ENCODE measurements around the gene NAV2. TPM values are rescaled to one million over a fixed set of nuclear protein-coding genes. Genes with fewer than 3 reads are reported as not detected.
A peak's percentile ranks its signal among the peaks of the same experiment; 100 is the strongest.

NAV2 gene
- total and polyA plus RNA-seq, 11 donors, result 7.6 to 46.5 (median 20.2) TPM

DNA sequence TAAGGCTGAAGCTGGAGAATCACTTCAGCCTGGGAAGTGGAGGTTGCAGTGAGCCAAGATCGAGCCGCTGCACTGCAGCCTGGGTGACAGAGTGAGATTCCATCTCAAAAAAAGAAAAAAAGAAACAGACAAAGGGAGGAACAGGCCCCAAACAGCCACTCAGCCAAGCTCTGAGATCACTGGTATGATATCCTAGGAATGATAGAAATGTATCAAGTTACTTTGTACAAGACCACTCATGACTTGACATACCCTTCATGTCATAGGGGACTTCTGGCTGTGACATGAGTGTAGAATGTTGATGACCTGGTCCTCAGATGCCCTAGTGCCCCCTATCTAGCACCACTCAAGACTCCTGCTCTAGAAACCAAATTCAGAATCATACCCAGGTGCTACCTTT, 216.5 kb downstream of the NAV2 start:
- no peaks in the 10 kb centered on the region for H3K27me3 ChIP-seq
- no peak for ATAC-seq
- H3K9me3 ChIP-seq, result no peaks in the 10 kb centered on the region
- peaks cover 0 to 16% (median 1%) of the 10 kb centered on the region in 12 donors for H3K4me1 ChIP-seq
- DNase-seq, result no peak
- no peak for TF ChIP-seq POLR2A (IDR thresholded peaks at IDR 0.05)
- TF ChIP-seq, protein P1, sequence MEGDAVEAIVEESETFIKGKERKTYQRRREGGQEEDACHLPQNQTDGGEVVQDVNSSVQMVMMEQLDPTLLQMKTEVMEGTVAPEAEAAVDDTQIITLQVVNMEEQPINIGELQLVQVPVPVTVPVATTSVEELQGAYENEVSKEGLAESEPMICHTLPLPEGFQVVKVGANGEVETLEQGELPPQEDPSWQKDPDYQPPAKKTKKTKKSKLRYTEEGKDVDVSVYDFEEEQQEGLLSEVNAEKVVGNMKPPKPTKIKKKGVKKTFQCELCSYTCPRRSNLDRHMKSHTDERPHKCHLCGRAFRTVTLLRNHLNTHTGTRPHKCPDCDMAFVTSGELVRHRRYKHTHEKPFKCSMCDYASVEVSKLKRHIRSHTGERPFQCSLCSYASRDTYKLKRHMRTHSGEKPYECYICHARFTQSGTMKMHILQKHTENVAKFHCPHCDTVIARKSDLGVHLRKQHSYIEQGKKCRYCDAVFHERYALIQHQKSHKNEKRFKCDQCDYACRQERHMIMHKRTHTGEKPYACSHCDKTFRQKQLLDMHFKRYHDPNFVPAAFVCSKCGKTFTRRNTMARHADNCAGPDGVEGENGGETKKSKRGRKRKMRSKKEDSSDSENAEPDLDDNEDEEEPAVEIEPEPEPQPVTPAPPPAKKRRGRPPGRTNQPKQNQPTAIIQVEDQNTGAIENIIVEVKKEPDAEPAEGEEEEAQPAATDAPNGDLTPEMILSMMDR (IDR thresholded peaks at IDR 0.05), result no peak
- intact Hi-C loops (cut with DNase I), result no loop called here
- WGBS, 4 donors, result 79 to 91% (median 83%) methylated on average over 2 of the region's 2 CpGs
- H3K27ac ChIP-seq, result peak overlapping the region in 1 of 12 donors; percentile 67
- H3K36me3 ChIP-seq, result peaks cover 0 to 12% (median 10%) of the 10 kb centered on the region in 9 donors
- H3K4me3 ChIP-seq, result no peak overlapping the region

DNA sequence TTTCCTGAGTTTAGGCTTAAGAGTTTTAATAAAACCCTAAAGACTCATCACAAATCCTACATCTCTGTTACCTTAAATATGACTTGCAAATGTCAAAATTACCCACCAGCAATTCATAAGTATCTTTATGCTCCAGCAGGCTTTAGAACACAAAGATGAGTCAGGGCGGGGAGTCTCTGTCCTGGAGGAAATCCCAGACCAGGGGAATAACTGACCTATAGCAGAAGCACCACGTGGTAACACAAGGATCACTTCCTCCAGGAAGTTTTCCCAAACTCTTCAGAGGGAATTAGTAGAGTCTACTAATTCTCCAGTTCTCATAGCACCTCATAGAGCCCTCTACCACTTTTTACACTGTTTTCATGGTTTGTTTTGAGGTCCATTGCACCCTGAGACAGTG, 217.0 kb downstream of the NAV2 start:
- Histone ChIP-seq H3K36me3 (peaks cover 0 to 17% (median 14%) of the 10 kb centered on the region in 9 donors), H3K4me3 (no peak overlapping the region), H3K4me1 (peaks cover 0 to 16% (median 1%) of the 10 kb centered on the region in 12 donors), H3K27me3 (no peaks in the 10 kb centered on the region), H3K27ac (peak overlapping the region in 1 of 12 donors; percentile 67), H3K9me3 (no peaks in the 10 kb centered on the region)
- intact Hi-C loops (cut with DNase I), result no loop called here
- ATAC-seq, result no peak
- WGBS, 4 donors, result 61 to 79% (median 76%) methylated on average over 2 of the region's 2 CpGs
- no peak for TF ChIP-seq POLR2A (IDR thresholded peaks at IDR 0.05)
- no peak for DNase-seq

GRCh38 chr11:19931141-19931770, 218.6 kb downstream of the NAV2 start:
- DNase-seq (no peak), ATAC-seq (peak in 3 of 4 donors; percentile 42 to 52 (median 47))
- Histone ChIP-seq H3K9me3 (no peaks in the 10 kb centered on the region), H3K27ac (peak overlapping the region in 1 of 12 donors; percentile 70), H3K27me3 (no peaks in the 10 kb centered on the region), H3K4me1 (peaks cover 0 to 16% (median 5%) of the 10 kb centered on the region in 12 donors), H3K36me3 (peaks cover 0 to 23% (median 14%) of the 10 kb centered on the region in 9 donors), H3K4me3 (peak overlapping the region in 3 of 12 donors; percentile 3 to 23 (median 19))
- TF ChIP-seq POLR2A (IDR thresholded peaks at IDR 0.05), result no peak
- TF ChIP-seq, protein P1 (IDR thresholded peaks at IDR 0.05), result no peak
- intact Hi-C loops (cut with DNase I), result no loop called here
- WGBS, 4 donors, result 42 to 55% (median 48%) methylated on average over 14 of the region's 14 CpGs

DNA sequence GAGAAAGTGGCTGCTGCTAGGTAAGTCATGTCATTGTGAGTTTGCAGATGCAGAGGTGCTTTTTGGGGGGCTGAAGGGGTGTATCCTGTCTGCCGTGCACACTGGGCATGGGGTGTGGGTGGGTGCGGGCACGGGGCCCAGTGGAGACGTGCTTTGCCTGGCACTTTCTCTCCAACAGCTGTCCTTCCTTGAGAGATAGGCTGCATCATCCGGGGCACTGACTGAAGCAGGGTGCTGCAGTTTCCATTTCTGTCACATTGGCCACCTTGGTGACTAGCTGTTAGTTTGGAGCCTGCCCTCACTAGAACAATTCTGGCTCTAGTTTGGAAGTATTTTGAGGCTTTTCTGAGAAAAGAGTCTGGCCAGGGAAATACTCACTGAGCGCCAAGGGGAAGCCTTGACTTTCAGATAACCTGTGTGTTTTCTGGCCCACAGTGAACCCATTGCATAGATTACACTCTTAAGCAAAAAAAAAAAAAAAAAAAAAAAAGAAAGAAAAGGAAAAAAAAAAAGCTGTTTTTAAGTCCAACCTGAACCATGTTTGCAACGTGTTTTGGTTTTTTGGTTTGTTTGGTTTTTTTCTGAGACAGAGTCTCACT, 219.2 kb downstream of the NAV2 start:
- H3K4me3 ChIP-seq, result peak overlapping the region in 2 of 12 donors; percentile 19 to 23
- peaks cover 0 to 16% (median 5%) of the 10 kb centered on the region in 12 donors for H3K4me1 ChIP-seq
- ATAC-seq (peak in 2 of 4 donors; percentile 13 to 45), DNase-seq (no peak)
- WGBS, 4 donors, result 39 to 56% (median 47%) methylated on average over 7 of the region's 7 CpGs
- no peaks in the 10 kb centered on the region for H3K27me3 ChIP-seq
- intact Hi-C loops (cut with DNase I), result no loop called here
- H3K27ac ChIP-seq, result peak overlapping the region in 1 of 12 donors; percentile 70
- TF ChIP-seq, protein P1 (IDR thresholded peaks at IDR 0.05), result no peak
- TF ChIP-seq POLR2A (IDR thresholded peaks at IDR 0.05), result no peak
- H3K9me3 ChIP-seq, result no peaks in the 10 kb centered on the region
- H3K36me3 ChIP-seq, result peaks cover 0 to 29% (median 14%) of the 10 kb centered on the region in 9 donors
